Adrenal gland (tissue), 12 donors: ENCODE data around the gene BRINP1. TPM values are rescaled to one million over a fixed set of nuclear protein-coding genes. Genes with fewer than 3 reads are reported as not detected.

ENCODE experiments used
- DNase-seq, 7 donors: peaks; one replicate each; pipeline ENCODE4 v3.0.0-alpha.2; 2019 to 2020
- H3K27ac ChIP-seq, 5 donors: fragments of 200-600 bp; sonication (generic) in 4 of 5; 1 replicate in 3 of 5; 2 replicates in 2 of 5; pipeline versions ENCODE4 v1.5.1 to v1.8.0; 2016 to 2020; ENCODE audit warnings: mild to moderate bottlenecking in 1 of 5
- H3K27me3 ChIP-seq: fragments of 200-600 bp; 2 replicates; pipeline ENCODE4 v1.8.0; 2021
- H3K36me3 ChIP-seq, 2 donors: fragments of 200-600 bp; replicated peaks in 1 of 2; 1 replicate in 1 of 2; 2 replicates in 1 of 2; pipeline versions ENCODE4 v1.5.1 to v1.8.0; 2018 to 2022
- H3K4me1 ChIP-seq, 2 donors: fragments of 200-600 bp; replicated peaks in 1 of 2; 1 replicate in 1 of 2; 2 replicates in 1 of 2; pipeline versions ENCODE4 v1.5.1 to v1.8.0; 2018 to 2021
- H3K4me3 ChIP-seq, 4 donors: fragments of 200-600 bp; sonication (generic) in 3 of 4; one replicate each; pipeline ENCODE4 v1.5.1; 2016 to 2018
- H3K9me3 ChIP-seq, 3 donors: fragments of 200-600 bp; sonication (generic) in 1 of 3; replicated peaks in 1 of 3; 1 replicate in 2 of 3; 2 replicates in 1 of 3; pipeline versions ENCODE4 v1.5.1 to v1.8.0; 2016 to 2021
- CTCF ChIP-seq, 6 experiments: fragments of 450-650 bp in 4 of 6; fragments of 200-600 bp in 2 of 6; sonication (generic) in 1 of 6; IDR thresholded peaks; 1 replicate in 5 of 6; 2 replicates in 1 of 6; pipeline versions ENCODE4 v1.5.1 to v1.8.0; 2016 to 2021; ENCODE audit warnings: antibody characterized with exemption in 6 of 6, mild to moderate bottlenecking in 2 of 6, moderate library complexity in 1 of 6
- POLR2A ChIP-seq, 2 donors: fragments of 450-650 bp; IDR thresholded peaks; one replicate each; pipeline ENCODE4 v1.6.1; 2017; ENCODE audit warnings: antibody characterized with exemption in 2 of 2, mild to moderate bottlenecking in 2 of 2, moderate library complexity in 1 of 2
- WGBS, 4 donors: extraction: QIAGEN DNeasy Blood & Tissue Kit in 2 of 4; methylation state at CpG; one replicate each; pipeline versions ENCODE4 v1.1.5 to v1.1.7; 2013 to 2017; 5-methylcytosine and 5-hydroxymethylcytosine counted together
- intact Hi-C, 2 donors: fragments of 100-400 bp; cut with DNase I; formaldehyde crosslinking; loops; one replicate each; pipeline versions ENCODE4 v1.14.1 to v1.15.0; 2022 to 2023
- polyA plus RNA-seq, 3 donors: library from polyadenylated mRNA; stranded (reverse); fragments of 200-250 nt in 2 of 3; fragments of 350-450 nt in 1 of 3; fragmentation: Illumina TruSeq in 1 of 3; extraction: RNeasy Lipid Tissue Mini Kit (QIAGEN cat#74804) in 1 of 3; gene quantifications; one replicate each; pipeline ENCODE4 v1.2.3, GENCODE V29; 2013 to 2014
- total RNA-seq, 9 donors: library from RNA; depleted of rRNA in 4 of 9; stranded (reverse); fragments of >200 nt in 4 of 9; fragments of 120-200 nt in 1 of 9; fragmentation: NEBNext Ultra II Directional in 1 of 9; extraction: Animal tissue kit (Norgen Biotek cat#: 25700) in 1 of 9; gene quantifications; one replicate each; pipeline versions ENCODE4 v1.1.0 to v1.2.4, GENCODE V29; 2013 to 2023
- donor health status: healthy with polysubstance abuse.
- donor health status: Bipolar disorder and iron deficiency.
- donor health status: DM: yes; HTN: yes; CAD: no.
- donor health status: DM: no; HTN: no; CAD: no.
- donor health status: DM: no; HTN: no; CAD: no.
- donor health status: DM: yes; HTN: yes; CAD: no.

BRINP1 gene
- total and polyA plus RNA-seq, 12 donors, result 0.07 to 6.4 (median 1.2) TPM; not detected in 1

GRCh38 chr9:119157196-119157595 is 212.0 kb downstream of the BRINP1 start:
- Histone ChIP-seq H3K27ac (no peak overlapping the region), H3K4me3 (no peak overlapping the region), H3K4me1 (no peaks in the 10 kb centered on the region), H3K36me3 (no peaks in the 10 kb centered on the region), H3K27me3 (no peaks in the 10 kb centered on the region), H3K9me3 (no peaks in the 10 kb centered on the region)
- no peak for DNase-seq
- WGBS, 4 donors, result 62 to 68% (median 65%) methylated on average over 2 of the region's 2 CpGs
- intact Hi-C loops, result no loop called here
- TF ChIP-seq CTCF (IDR thresholded peaks at IDR 0.05) (no peak), POLR2A (IDR thresholded peaks at IDR 0.05) (no peak)

GRCh38 chr9:119156354-119156753 is 212.9 kb downstream of the BRINP1 start:
- H3K27ac ChIP-seq, result no peak overlapping the region
- no peaks in the 10 kb centered on the region for H3K9me3 ChIP-seq
- intact Hi-C loops, result no loop called here
- no peaks in the 10 kb centered on the region for H3K4me1 ChIP-seq
- 73 to 86% (median 80%) methylated on average over 3 of the region's 3 CpGs for WGBS, 4 donors
- no peaks in the 10 kb centered on the region for H3K27me3 ChIP-seq
- H3K36me3 ChIP-seq, result no peaks in the 10 kb centered on the region
- no peak for TF ChIP-seq POLR2A (IDR thresholded peaks at IDR 0.05)
- no peak for DNase-seq
- no peak overlapping the region for H3K4me3 ChIP-seq

- H3K27ac ChIP-seq, result no peak overlapping the region
- no peak overlapping the region for H3K4me3 ChIP-seq
- H3K36me3 ChIP-seq, result no peaks in the 10 kb centered on the region
- intact Hi-C loops, result no loop called here
- no peaks in the 10 kb centered on the region for H3K4me1 ChIP-seq
- DNase-seq, result no peak
- TF ChIP-seq CTCF (IDR thresholded peaks at IDR 0.05) (no peak), POLR2A (IDR thresholded peaks at IDR 0.05) (no peak)
- no peaks in the 10 kb centered on the region for H3K9me3 ChIP-seq
- H3K27me3 ChIP-seq, result no peaks in the 10 kb centered on the region
- WGBS, 4 donors, result 57 to 74% (median 61%) methylated on average over 2 of the region's 2 CpGs
Observed at GRCh38 chr9:119154527-119154926, 214.7 kb downstream of the BRINP1 start.

- no peak for TF ChIP-seq CTCF (IDR thresholded peaks at IDR 0.05)
- no peak for TF ChIP-seq POLR2A (IDR thresholded peaks at IDR 0.05)
- 65 to 76% (median 71%) methylated on average over 2 of the region's 2 CpGs for WGBS, 4 donors
Observed at GRCh38 chr9:119153402-119153801, 215.8 kb downstream of the BRINP1 start.

GRCh38 chr9:119148855-119149254 is 220.4 kb downstream of the BRINP1 start:
- WGBS, 4 donors, result 75 to 89% (median 78%) methylated on average over 4 of the region's 4 CpGs
- no peaks in the 10 kb centered on the region for H3K36me3 ChIP-seq
- intact Hi-C loops, result no loop called here

More at GRCh38 chr9:119153402-119153801, 215.8 kb downstream of the BRINP1 start:
- no peaks in the 10 kb centered on the region for H3K27me3 ChIP-seq
- H3K4me3 ChIP-seq, result no peak overlapping the region
- intact Hi-C loops, result no loop called here
- H3K36me3 ChIP-seq, result no peaks in the 10 kb centered on the region
- H3K4me1 ChIP-seq, result no peaks in the 10 kb centered on the region
- DNase-seq, result no peak
- no peak overlapping the region for H3K27ac ChIP-seq
- H3K9me3 ChIP-seq, result no peaks in the 10 kb centered on the region

More at GRCh38 chr9:119148855-119149254, 220.4 kb downstream of the BRINP1 start:
- DNase-seq, result no peak
- no peak overlapping the region for H3K27ac ChIP-seq
- H3K27me3 ChIP-seq, result no peaks in the 10 kb centered on the region
- H3K9me3 ChIP-seq, result peaks cover 0 to 4% (median 0%) of the 10 kb centered on the region in 3 donors
- H3K4me1 ChIP-seq, result no peaks in the 10 kb centered on the region
- TF ChIP-seq POLR2A (IDR thresholded peaks at IDR 0.05), result no peak
- TF ChIP-seq CTCF (IDR thresholded peaks at IDR 0.05), result no peak
- no peak overlapping the region for H3K4me3 ChIP-seq
